Measurements from ENCODE around the gene RPS10.

The RPS10 gene

GRCh38 chr6:34425498-34426410 lies at the start of gene RPS10:
Gene RPS10 (minus strand): TSS chr6:34426069. CDS start chr6:34425221, 848 bp downstream.
- DNase-seq = peak in 55 of 56 donors; percentile 53 to 94 (median 86)

GRCh38 chr6:34475238-34475682 lies 49.4 kb upstream of the RPS10 start:
- DNase-seq = no peak

GRCh38 chr6:34474754-34475153 lies 48.9 kb upstream of the RPS10 start:
- DNase-seq = no peak

GRCh38 chr6:34473967-34474366 lies 48.1 kb upstream of the RPS10 start:
- DNase-seq = no peak

GRCh38 chr6:34472425-34472824 lies 46.6 kb upstream of the RPS10 start:
- no peak for DNase-seq

- no peak for DNase-seq
Measured at GRCh38 chr6:34469499-34469898, 43.6 kb upstream of the RPS10 start.

- no peak for DNase-seq
Measured at GRCh38 chr6:34468378-34468892, 42.6 kb upstream of the RPS10 start.

- no peak for DNase-seq
Measured at GRCh38 chr6:34466242-34467185, 40.6 kb upstream of the RPS10 start.

GRCh38 chr6:34465531-34466241 lies 39.8 kb upstream of the RPS10 start, which contains the start of gene PACSIN1:
Gene PACSIN1 (plus strand): TSS chr6:34466076. CDS start chr6:34526306, 60,230 bp downstream.
- peak in 38 of 56 donors; percentile 12 to 86 (median 42) for DNase-seq

- no peak for DNase-seq
Measured at GRCh38 chr6:34463849-34464248, 38.0 kb upstream of the RPS10 start.

GRCh38 chr6:34463299-34463698 lies 37.4 kb upstream of the RPS10 start:
- no peak for DNase-seq

GRCh38 chr6:34462551-34462971 lies 36.7 kb upstream of the RPS10 start:
- DNase-seq = no peak

- DNase-seq = no peak
Measured at GRCh38 chr6:34462010-34462409, 36.1 kb upstream of the RPS10 start.

- no peak for DNase-seq
Measured at GRCh38 chr6:34460796-34461507, 35.1 kb upstream of the RPS10 start.

GRCh38 chr6:34459899-34460593 lies 34.2 kb upstream of the RPS10 start:
- peak in 13 of 56 donors; percentile 2 to 47 (median 8) for DNase-seq

- no peak for DNase-seq
Measured at GRCh38 chr6:34457742-34458735, 32.2 kb upstream of the RPS10 start.

- no peak for DNase-seq
Measured at GRCh38 chr6:34457382-34457741, 31.5 kb upstream of the RPS10 start.

- no peak for DNase-seq
Measured at GRCh38 chr6:34455831-34456230, 30.0 kb upstream of the RPS10 start.

Measured in nucleus accumbens (tissue), 56 donors.